Osteoblast (primary cell): ENCODE measurements around the gene SNED1. TPM values are rescaled to one million over a fixed set of nuclear protein-coding genes. Genes with fewer than 3 reads are reported as not detected.

Source experiments
- DNase-seq: peaks from one replicate; pipeline ENCODE4 v3.0.0; 2011; ENCODE audit warnings: low spot score, mixed read lengths; ENCODE audit not compliant: insufficient read length; ENCODE audit errors: missing footprints
- H2AFZ ChIP-seq: 2 replicates; pipeline ENCODE4 v1.6.0; 2011; ENCODE audit warnings: mild to moderate bottlenecking, low read length
- H3K27ac ChIP-seq: 2 replicates; pipeline ENCODE4 v1.5.1; 2011; ENCODE audit warnings: mild to moderate bottlenecking, low read depth, low read length, moderate library complexity
- H3K27me3 ChIP-seq: 2 replicates; pipeline ENCODE4 v1.6.0; 2012; ENCODE audit warnings: mild to moderate bottlenecking, control low read depth, inconsistent platforms, low read length, moderate library complexity; ENCODE audit not compliant: insufficient read depth
- H3K36me3 ChIP-seq: 2 replicates; pipeline ENCODE4 v1.5.1; 2011; ENCODE audit warnings: mild to moderate bottlenecking, low read length, control low read depth, moderate library complexity; ENCODE audit not compliant: insufficient read depth
- H3K4me1 ChIP-seq: 2 replicates; pipeline ENCODE4 v1.5.1; 2011; ENCODE audit warnings: mild to moderate bottlenecking, low read length, control low read depth, moderate library complexity; ENCODE audit not compliant: insufficient read depth
- H3K4me2 ChIP-seq: 2 replicates; pipeline ENCODE4 v1.6.0; 2011; ENCODE audit warnings: mild to moderate bottlenecking, low read length; ENCODE audit not compliant: insufficient read depth
- H3K4me3 ChIP-seq: fragments of 200-600 bp; sonication (generic); 3 replicates; pipeline ENCODE4 v1.5.1; 2012; ENCODE audit warnings: mild to moderate bottlenecking, low read length, inconsistent platforms; ENCODE audit not compliant: insufficient read depth
- H3K79me2 ChIP-seq: 2 replicates; pipeline ENCODE4 v1.6.0; 2012; ENCODE audit warnings: mild to moderate bottlenecking, low read length, control low read depth, inconsistent platforms; ENCODE audit not compliant: insufficient read depth
- H3K9me3 ChIP-seq: 2 replicates; pipeline ENCODE4 v1.5.1; 2011; ENCODE audit warnings: low read depth, low read length, control low read depth
- H4K20me1 ChIP-seq: 2 replicates; pipeline ENCODE4 v1.6.0; 2012; ENCODE audit warnings: mild to moderate bottlenecking, low read length, control low read depth; ENCODE audit not compliant: insufficient read depth
- total RNA-seq: library from RNA; depleted of rRNA; stranded (reverse); fragments of >200 nt; gene quantifications from 2 replicates; pipeline ENCODE4 v1.2.3, GENCODE V29; 2012
- TF ChIP-seq, protein P1 (sequence below): IDR thresholded peaks from 2 replicates; pipeline ENCODE4 v1.5.1; 2011; ENCODE audit warnings: mild to moderate bottlenecking, low read depth, low read length, moderate library complexity; ENCODE audit errors: extremely low read depth

Gene SNED1
- total RNA-seq, 1 donor = 94.8 TPM

DNA sequence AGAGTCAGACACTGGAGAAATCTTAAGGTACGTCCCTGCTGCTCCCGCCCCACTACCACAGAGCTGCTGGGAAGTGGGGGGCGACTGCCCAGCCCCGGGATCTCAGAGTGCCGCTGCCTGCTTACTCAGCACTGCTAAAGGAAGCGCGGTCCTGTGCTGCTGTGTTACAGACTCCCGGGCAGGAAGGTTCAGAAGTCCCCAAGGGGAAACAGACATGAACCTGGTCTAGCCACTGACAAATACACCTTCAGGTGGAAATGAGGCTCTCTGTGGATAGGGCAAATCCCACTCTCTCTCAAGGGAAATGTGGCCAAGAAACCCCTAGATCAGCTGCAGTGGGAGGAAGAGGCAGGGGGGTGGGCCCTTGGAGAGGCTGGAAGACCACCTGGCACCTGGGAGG lies 90.0 kb downstream of the SNED1 start:
- Histone ChIP-seq H4K20me1 (no peaks in the 10 kb centered on the region), H3K27me3 (no peaks in the 10 kb centered on the region), H3K4me3 (no peak overlapping the region), H3K79me2 (no peaks in the 10 kb centered on the region), H3K27ac (no peak overlapping the region), H2AFZ (no peak overlapping the region), H3K4me1 (no peaks in the 10 kb centered on the region), H3K4me2 (no peak overlapping the region), H3K36me3 (peaks cover 78% of the 10 kb centered on the region), H3K9me3 (no peaks in the 10 kb centered on the region)
- TF ChIP-seq, protein P1, sequence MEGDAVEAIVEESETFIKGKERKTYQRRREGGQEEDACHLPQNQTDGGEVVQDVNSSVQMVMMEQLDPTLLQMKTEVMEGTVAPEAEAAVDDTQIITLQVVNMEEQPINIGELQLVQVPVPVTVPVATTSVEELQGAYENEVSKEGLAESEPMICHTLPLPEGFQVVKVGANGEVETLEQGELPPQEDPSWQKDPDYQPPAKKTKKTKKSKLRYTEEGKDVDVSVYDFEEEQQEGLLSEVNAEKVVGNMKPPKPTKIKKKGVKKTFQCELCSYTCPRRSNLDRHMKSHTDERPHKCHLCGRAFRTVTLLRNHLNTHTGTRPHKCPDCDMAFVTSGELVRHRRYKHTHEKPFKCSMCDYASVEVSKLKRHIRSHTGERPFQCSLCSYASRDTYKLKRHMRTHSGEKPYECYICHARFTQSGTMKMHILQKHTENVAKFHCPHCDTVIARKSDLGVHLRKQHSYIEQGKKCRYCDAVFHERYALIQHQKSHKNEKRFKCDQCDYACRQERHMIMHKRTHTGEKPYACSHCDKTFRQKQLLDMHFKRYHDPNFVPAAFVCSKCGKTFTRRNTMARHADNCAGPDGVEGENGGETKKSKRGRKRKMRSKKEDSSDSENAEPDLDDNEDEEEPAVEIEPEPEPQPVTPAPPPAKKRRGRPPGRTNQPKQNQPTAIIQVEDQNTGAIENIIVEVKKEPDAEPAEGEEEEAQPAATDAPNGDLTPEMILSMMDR = no peak
- DNase-seq = no peak

DNA sequence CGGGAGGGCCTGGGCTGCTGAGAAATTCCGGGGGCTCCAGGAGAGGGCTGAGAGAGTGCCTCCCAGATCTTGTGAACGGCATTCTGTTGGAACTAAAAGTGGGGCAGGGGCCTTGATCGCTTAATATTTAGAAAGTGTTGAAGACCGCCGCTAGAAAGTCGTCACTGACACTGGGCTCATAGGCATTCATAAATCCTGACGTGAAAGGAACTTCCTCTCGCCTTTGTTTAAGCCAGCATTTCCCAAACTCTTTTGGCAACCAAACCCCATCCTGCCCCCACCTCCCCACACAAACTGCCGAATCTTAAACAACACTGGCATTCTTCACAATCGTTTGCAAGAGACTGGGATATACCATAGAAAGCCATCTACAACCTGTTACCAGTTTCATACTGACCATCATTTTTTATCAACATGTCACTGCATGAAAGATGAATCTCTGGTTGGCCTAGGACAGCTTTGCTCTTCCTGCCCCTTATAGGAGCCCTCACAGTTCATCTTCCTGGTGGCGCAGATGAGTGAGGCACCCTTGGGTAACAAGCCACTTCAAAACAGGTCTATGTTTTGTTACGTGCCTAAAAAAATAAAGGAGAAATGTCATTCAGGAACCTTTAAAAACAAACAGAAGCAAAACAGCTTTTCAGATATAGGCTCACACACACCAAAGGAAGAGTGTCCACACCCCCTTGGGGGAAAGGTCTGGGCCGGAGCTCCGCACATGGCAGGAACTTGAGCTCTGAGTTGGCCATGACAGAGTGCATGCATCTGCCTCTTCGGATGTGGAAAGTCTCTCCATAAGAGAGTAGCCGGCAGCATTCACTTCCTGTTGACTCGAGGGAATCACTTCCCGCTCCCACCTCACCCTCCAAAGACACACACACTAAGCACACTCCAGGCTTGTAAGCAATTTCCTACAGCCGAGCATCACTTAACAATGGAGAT lies 90.6 kb downstream of the SNED1 start:
- TF ChIP-seq, protein P1 = no peak
- Histone ChIP-seq H3K4me2 (no peak overlapping the region), H3K27ac (no peak overlapping the region), H3K27me3 (no peaks in the 10 kb centered on the region), H3K36me3 (peaks cover 83% of the 10 kb centered on the region), H2AFZ (no peak overlapping the region), H3K4me1 (no peaks in the 10 kb centered on the region), H3K4me3 (no peak overlapping the region), H3K9me3 (no peaks in the 10 kb centered on the region), H4K20me1 (no peaks in the 10 kb centered on the region), H3K79me2 (no peaks in the 10 kb centered on the region)
- no peak for DNase-seq

DNA sequence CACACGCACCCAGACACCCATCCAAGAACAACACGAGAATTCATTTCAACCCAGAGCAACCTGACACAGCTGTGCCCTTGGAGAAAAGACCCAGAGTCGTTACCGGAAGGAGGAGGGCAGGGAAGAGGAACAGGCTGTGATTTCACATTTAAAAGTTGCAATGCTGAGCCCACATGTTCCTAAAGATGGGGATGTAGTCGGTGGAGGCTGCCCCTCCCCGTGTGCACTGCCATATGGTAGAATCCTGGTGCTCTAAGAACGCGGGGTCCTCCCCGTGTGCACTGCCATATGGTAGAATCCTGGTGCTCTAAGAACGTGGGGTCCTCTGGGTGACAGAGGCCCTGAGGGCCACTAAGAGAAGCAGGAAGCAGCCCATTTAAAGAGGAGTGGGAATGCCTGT lies 92.8 kb downstream of the SNED1 start:
- peaks cover 95% of the 10 kb centered on the region for H3K36me3 ChIP-seq
- H3K9me3 ChIP-seq = no peaks in the 10 kb centered on the region
- H3K4me2 ChIP-seq = no peak overlapping the region
- no peaks in the 10 kb centered on the region for H4K20me1 ChIP-seq
- H3K4me3 ChIP-seq = no peak overlapping the region
- H3K79me2 ChIP-seq = no peaks in the 10 kb centered on the region
- DNase-seq = no peak
- H2AFZ ChIP-seq = no peak overlapping the region
- H3K27me3 ChIP-seq = no peaks in the 10 kb centered on the region
- no peak overlapping the region for H3K27ac ChIP-seq
- no peaks in the 10 kb centered on the region for H3K4me1 ChIP-seq
- TF ChIP-seq, protein P1 = no peak

DNA sequence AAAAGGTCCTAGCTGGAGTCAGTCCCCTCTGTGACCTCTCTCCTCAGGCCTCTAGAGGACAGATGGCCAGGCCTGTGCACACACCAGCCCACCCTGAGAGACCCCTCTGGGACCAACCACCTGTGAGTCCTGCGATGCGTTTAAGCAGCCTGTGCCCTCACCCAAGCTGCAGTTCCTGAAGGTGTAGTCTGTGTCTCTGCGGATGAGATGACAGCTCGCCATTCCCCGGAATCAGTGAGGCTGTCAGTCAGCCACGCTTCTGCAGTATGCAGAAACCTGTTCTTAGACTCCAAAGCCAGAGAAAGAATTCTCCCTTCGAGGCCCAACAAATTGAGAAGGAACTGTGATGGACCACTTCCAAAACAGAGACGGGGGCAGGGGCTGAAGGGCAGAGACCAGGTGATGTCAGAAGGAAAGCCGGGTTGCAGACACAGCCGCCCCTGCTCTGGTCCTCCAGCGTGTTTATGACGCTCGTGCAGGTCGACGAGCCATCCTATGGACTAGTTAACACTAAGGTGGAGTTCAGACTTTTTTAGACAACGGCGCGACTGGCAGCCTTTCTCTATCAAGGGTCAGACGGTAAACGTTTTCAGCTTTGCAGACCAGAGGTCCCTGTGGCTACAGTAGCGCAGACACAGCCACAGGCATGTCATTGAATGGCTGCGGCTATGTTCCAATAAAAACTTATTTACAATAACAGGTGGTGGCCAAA lies 93.5 kb downstream of the SNED1 start:
- H3K4me1 ChIP-seq = no peaks in the 10 kb centered on the region
- H2AFZ ChIP-seq = no peak overlapping the region
- no peak for DNase-seq
- no peak overlapping the region for H3K4me2 ChIP-seq
- H3K36me3 ChIP-seq = peaks cover 94% of the 10 kb centered on the region
- H3K27ac ChIP-seq = no peak overlapping the region
- no peaks in the 10 kb centered on the region for H3K27me3 ChIP-seq
- TF ChIP-seq, protein P1 = no peak
- no peak overlapping the region for H3K4me3 ChIP-seq
- no peaks in the 10 kb centered on the region for H3K9me3 ChIP-seq
- no peaks in the 10 kb centered on the region for H4K20me1 ChIP-seq
- no peaks in the 10 kb centered on the region for H3K79me2 ChIP-seq
